IMR-90 (cell line): Measurements from ENCODE around the gene USP32. TPM values are rescaled to one million over a fixed set of nuclear protein-coding genes. Genes with fewer than 3 reads are reported as not detected.

Experiments used
- ATAC-seq: fragments of 200-7000 bp; cut with Tn5 transposase; 2 replicates; pipeline ENCODE4 v1.9.1; 2020; ENCODE audit warnings: low read depth, mild to moderate bottlenecking, moderate library complexity
- BruUV-seq: library from RNA; stranded (reverse); fragments of 400-500 nt; replicated peaks from 2 replicates; lab custom pipeline; 2021; lab: Mats Ljungman, UMichigan
- CTCF ChIA-PET: fragments of 300-600 bp; formaldehyde crosslinking; extraction: SDS; loops from one replicate; lab custom pipeline; 2021; ENCODE audit warnings: antibody characterized with exemption; lab: Yijun Ruan, JAX
- POLR2A ChIA-PET: fragments of 300-600 bp; sonication (Branson Sonifier 250); formaldehyde crosslinking; loops from one replicate; lab custom pipeline; 2022; ENCODE audit warnings: antibody characterized with exemption; ENCODE audit not compliant: unreplicated experiment; lab: Charles Lee
- DNase-seq: peaks from one replicate; pipeline ENCODE4 v3.0.0; 2013
- H2AFZ ChIP-seq: replicated peaks from 2 replicates; pipeline ENCODE3; 2013; ENCODE audit warnings: low read length, mild to moderate bottlenecking; ENCODE audit not compliant: poor library complexity
- H2AK5ac ChIP-seq: 2 replicates; pipeline ENCODE4 v1.6.1; 2013; ENCODE audit warnings: low read depth, low read length, inconsistent platforms
- H2AK9ac ChIP-seq: replicated peaks from 2 replicates; pipeline ENCODE3; 2013; ENCODE audit warnings: mild to moderate bottlenecking, low read depth, low read length, moderate library complexity; ENCODE audit not compliant: poor library complexity
- H2BK120ac ChIP-seq: 2 replicates; pipeline ENCODE4 v1.6.1; 2013; ENCODE audit warnings: low read depth, low read length, inconsistent platforms
- H2BK15ac ChIP-seq: 3 replicates; pipeline ENCODE4 v1.6.1; 2013; ENCODE audit warnings: low read depth, low read length, inconsistent platforms
- H2BK20ac ChIP-seq: 2 replicates; pipeline ENCODE4 v1.6.1; 2013; ENCODE audit warnings: low read depth, mild to moderate bottlenecking, inconsistent platforms, low read length, moderate library complexity
- H2BK5ac ChIP-seq: 2 replicates; pipeline ENCODE4 v1.6.1; 2013; ENCODE audit warnings: mild to moderate bottlenecking, low read depth, low read length, inconsistent platforms; ENCODE audit not compliant: poor library complexity, severe bottlenecking
- H3K14ac ChIP-seq: replicated peaks from 2 replicates; pipeline ENCODE4 v1.6.1; 2013; ENCODE audit warnings: low read depth, low read length, inconsistent platforms
- H3K18ac ChIP-seq: 2 replicates; pipeline ENCODE4 v1.6.1; 2013; ENCODE audit warnings: low read depth, low read length, control low read depth
- H3K23ac ChIP-seq: 2 replicates; pipeline ENCODE4 v1.6.1; 2013; ENCODE audit warnings: low read depth, low read length, inconsistent platforms
- H3K27ac ChIP-seq: 2 replicates; pipeline ENCODE4 v1.5.1; 2013; ENCODE audit warnings: mild to moderate bottlenecking, control low read depth, low read length; ENCODE audit not compliant: insufficient read depth
- H3K27me3 ChIP-seq: 2 replicates; pipeline ENCODE4 v1.6.1; 2013; ENCODE audit warnings: low read length; ENCODE audit not compliant: control insufficient read depth, insufficient read depth
- H3K36me3 ChIP-seq: 2 replicates; pipeline ENCODE4 v1.6.1; 2013; ENCODE audit warnings: low read length, mixed read lengths; ENCODE audit not compliant: control insufficient read depth, insufficient read depth
- H3K4ac ChIP-seq: 2 replicates; pipeline ENCODE4 v1.6.1; 2013; ENCODE audit warnings: low read depth, low read length, inconsistent platforms
- H3K4me1 ChIP-seq: 2 replicates; pipeline ENCODE4 v1.6.1; 2013; ENCODE audit warnings: low read length, mixed read lengths; ENCODE audit not compliant: control insufficient read depth, insufficient read depth
- H3K4me2 ChIP-seq: 2 replicates; pipeline ENCODE4 v1.6.1; 2013; ENCODE audit warnings: low read depth, mild to moderate bottlenecking, control low read depth, low read length, moderate library complexity
- H3K4me3 ChIP-seq: 2 replicates; pipeline ENCODE4 v1.5.1; 2013; ENCODE audit warnings: low read depth, mild to moderate bottlenecking, control low read depth, low read length, moderate library complexity; ENCODE audit not compliant: insufficient read depth
- H3K56ac ChIP-seq: 2 replicates; pipeline ENCODE4 v1.6.1; 2013; ENCODE audit warnings: low read length, inconsistent platforms; ENCODE audit not compliant: insufficient read depth; ENCODE audit errors: extremely low read depth
- H3K79me1 ChIP-seq, 2 experiments: 2 replicates each; pipeline ENCODE4 v1.6.1; 2013; ENCODE audit warnings: low read length in 2 of 2, inconsistent platforms in 1 of 2, low read depth in 1 of 2
- H3K9ac ChIP-seq: 2 replicates; pipeline ENCODE4 v1.6.1; 2013; ENCODE audit warnings: low read depth, low read length, control low read depth
- H3K9me1 ChIP-seq: 2 replicates; pipeline ENCODE4 v1.6.1; 2013; ENCODE audit warnings: low read length, inconsistent platforms; ENCODE audit not compliant: insufficient read depth
- H3K9me3 ChIP-seq: 2 replicates; pipeline ENCODE4 v1.6.1; 2013; ENCODE audit warnings: low read length; ENCODE audit not compliant: control insufficient read depth, insufficient read depth
- H4K20me1 ChIP-seq: 2 replicates; pipeline ENCODE4 v1.6.1; 2013; ENCODE audit warnings: low read length, inconsistent platforms; ENCODE audit not compliant: insufficient read depth
- H4K5ac ChIP-seq: 2 replicates; pipeline ENCODE4 v1.6.1; 2013; ENCODE audit warnings: mild to moderate bottlenecking, low read depth, low read length, control low read depth
- H4K8ac ChIP-seq, 2 experiments: 2 replicates each; pipeline ENCODE4 v1.6.1; 2013; ENCODE audit warnings: low read depth in 2 of 2, low read length in 2 of 2, control low read depth in 1 of 2, inconsistent platforms in 1 of 2
- H4K91ac ChIP-seq: 2 replicates; pipeline ENCODE4 v1.6.1; 2013; ENCODE audit warnings: low read depth, low read length, inconsistent platforms; ENCODE audit not compliant: insufficient read depth
- CTCF ChIP-seq: conservative IDR thresholded peaks from 2 replicates; pipeline ENCODE4 v1.5.1; 2012; ENCODE audit warnings: mild to moderate bottlenecking, low read depth, low read length, improper control_type of control experiment
- MAFK ChIP-seq: IDR thresholded peaks from 2 replicates; pipeline ENCODE4 v1.6.1; 2012; ENCODE audit warnings: low read depth, low read length, improper control_type of control experiment
- RAD21 ChIP-seq: IDR thresholded peaks from 2 replicates; pipeline ENCODE4 v1.6.1; 2012; ENCODE audit warnings: low read length, improper control_type of control experiment
- SMC3 ChIP-seq: fragments of 150-350 bp; IDR thresholded peaks from 2 replicates; pipeline ENCODE4 v1.6.1; 2016; ENCODE audit warnings: low read depth, mild to moderate bottlenecking, antibody characterized with exemption, low read length, moderate library complexity
- WGBS, 2 experiments: methylation state at CpG; one replicate each; pipeline versions ENCODE4 v1.1.5 to v1.1.7; 2013; ENCODE audit warnings: missing lambda C conversion rate in 2 of 2; ENCODE audit not compliant: insufficient read length in 1 of 2; ENCODE audit errors: extremely low coverage in 2 of 2; 5-methylcytosine and 5-hydroxymethylcytosine counted together
- dilution Hi-C: fragments of 300-500 bp; cut with HindIII; formaldehyde crosslinking; loops from one replicate; pipeline ENCODE4 v1.14.3; 2018; ENCODE audit warnings: low sequenced_read_pairs; ENCODE audit not compliant: unreplicated experiment
- in situ Hi-C: fragments of 300-500 bp; cut with MboI; formaldehyde crosslinking; loops from 3 replicates; pipeline ENCODE4 v1.14.3; 2019; ENCODE audit warnings: low sequenced_read_pairs, inconsistent platforms, mixed read lengths
- intact Hi-C: fragments of 100-400 bp; cut with micrococcal nuclease; formaldehyde crosslinking; loops from 2 replicates; pipeline ENCODE4 v1.10.0; 2022
- polyA plus RNA-seq, 3 experiments: library from polyadenylated mRNA; depleted of rRNA; stranded (reverse); fragments of >200 nt; gene quantifications; 2 replicates each; pipeline ENCODE4 v1.2.3, GENCODE V29; 2012; ENCODE audit warnings: low replicate concordance in 1 of 3
- total RNA-seq: library from RNA; depleted of rRNA; stranded (reverse); fragments of >200 nt; gene quantifications from 2 replicates; pipeline ENCODE4 v1.2.3, GENCODE V29; 2012

The USP32 gene
- total and polyA plus RNA-seq, 2 of the 4 experiments (the other 2 are of a cell fraction) = 16.8 to 46.8 TPM

GRCh38 chr17:60231234-60231633, 160.7 kb downstream of the USP32 start:
- Histone ChIP-seq H2AK5ac (0 out of 2 replicates have a peak overlapping the region, but pooled peaks have one; percentile 70), H3K27ac (no peak overlapping the region), H3K23ac (no peak overlapping the region), H3K4me1 (peaks cover 2% of the 10 kb centered on the region; the same call in 1 of the 2 replicates), H2BK20ac (no peak overlapping the region), H4K8ac (no peak overlapping the region), H3K9ac (no peak overlapping the region), H3K79me1 (peaks cover 4 to 18% of the 10 kb centered on the region in 2 experiments; a peak in 2 of 4 replicates), H3K9me1 (peaks cover 2% of the 10 kb centered on the region), H4K5ac (no peak overlapping the region), H2AFZ (no peak overlapping the region), H4K20me1 (no peaks in the 10 kb centered on the region; the same call in 1 of the 2 replicates), H2BK15ac (no peak overlapping the region), H3K27me3 (no peaks in the 10 kb centered on the region), H4K91ac (no peak overlapping the region), H2AK9ac (no peak overlapping the region), H3K18ac (no peak overlapping the region), H3K4me2 (no peak overlapping the region), H3K36me3 (peaks cover 9% of the 10 kb centered on the region), H3K14ac (no peak overlapping the region), H3K4ac (no peak overlapping the region), H2BK5ac (no peak overlapping the region), H3K9me3 (no peaks in the 10 kb centered on the region), H2BK120ac (no peak overlapping the region), H3K4me3 (no peak overlapping the region), H3K56ac (no peak overlapping the region)
- ATAC-seq = peak; percentile 73
- in situ Hi-C loops (no loop called here), dilution Hi-C loops (no loop called here), intact Hi-C loops (loop anchor here (2.0 kb wide), 2 partner anchors 160 to 206 kb away; no protein-coding TSS in a partner anchor)
- peak; percentile 39 for DNase-seq
- no peak for TF ChIP-seq MAFK
- TF ChIP-seq CTCF = peak; percentile 56
- TF ChIP-seq SMC3 = peak; percentile 38
- TF ChIP-seq RAD21 = peak; percentile 58
- no TSS peak for BruUV-seq
- no CpG with 5 or more reads among the region's 4 CpGs for WGBS, 2 experiments
- POLR2A ChIA-PET = no interaction called here
- CTCF ChIA-PET = interaction anchor here (1.1 to 1.5 kb wide), 5 partner anchors 10 to 159 kb away, joined by 3 to 4 read pairs (median 3); no protein-coding TSS in a partner anchor
